ENCODE results near the gene MAPT.

DNA sequence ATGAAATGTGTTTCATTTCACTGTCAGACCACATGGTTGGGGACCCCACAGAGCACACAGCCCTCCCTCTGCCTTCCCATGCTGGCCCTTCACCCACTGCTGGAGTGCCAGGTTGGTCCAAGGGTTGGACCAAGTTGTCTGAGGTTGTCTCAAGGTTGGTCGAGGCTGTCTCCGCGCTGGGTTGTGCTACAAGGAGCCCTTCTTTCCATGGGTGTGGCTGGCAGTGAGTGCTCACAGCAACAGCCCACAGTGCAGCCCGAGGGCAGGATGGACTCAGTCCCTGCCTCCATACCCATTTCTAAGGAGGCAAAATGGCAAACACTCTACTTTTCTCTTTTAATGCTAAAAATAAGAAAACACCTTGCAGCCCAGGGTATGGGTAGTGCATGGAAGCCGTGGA is 68.9 kb downstream of the MAPT start:
- TF ChIP-seq, protein P1, sequence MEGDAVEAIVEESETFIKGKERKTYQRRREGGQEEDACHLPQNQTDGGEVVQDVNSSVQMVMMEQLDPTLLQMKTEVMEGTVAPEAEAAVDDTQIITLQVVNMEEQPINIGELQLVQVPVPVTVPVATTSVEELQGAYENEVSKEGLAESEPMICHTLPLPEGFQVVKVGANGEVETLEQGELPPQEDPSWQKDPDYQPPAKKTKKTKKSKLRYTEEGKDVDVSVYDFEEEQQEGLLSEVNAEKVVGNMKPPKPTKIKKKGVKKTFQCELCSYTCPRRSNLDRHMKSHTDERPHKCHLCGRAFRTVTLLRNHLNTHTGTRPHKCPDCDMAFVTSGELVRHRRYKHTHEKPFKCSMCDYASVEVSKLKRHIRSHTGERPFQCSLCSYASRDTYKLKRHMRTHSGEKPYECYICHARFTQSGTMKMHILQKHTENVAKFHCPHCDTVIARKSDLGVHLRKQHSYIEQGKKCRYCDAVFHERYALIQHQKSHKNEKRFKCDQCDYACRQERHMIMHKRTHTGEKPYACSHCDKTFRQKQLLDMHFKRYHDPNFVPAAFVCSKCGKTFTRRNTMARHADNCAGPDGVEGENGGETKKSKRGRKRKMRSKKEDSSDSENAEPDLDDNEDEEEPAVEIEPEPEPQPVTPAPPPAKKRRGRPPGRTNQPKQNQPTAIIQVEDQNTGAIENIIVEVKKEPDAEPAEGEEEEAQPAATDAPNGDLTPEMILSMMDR (IDR thresholded peaks at IDR 0.05 in 4 of 5, conservative IDR thresholded peaks at IDR 0.05 in 1 of 5), result no peak
- TF ChIP-seq POLR2A (IDR thresholded peaks at IDR 0.05), result no peak
